Kidney glomerular epithelial cell (primary cell): ENCODE measurements around the gene MAP7.
A peak's percentile ranks its signal among the peaks of the same experiment; 100 is the strongest.
"Not testable (repeated sequence)": the region's sequence is repeated elsewhere in the genome, so short reads cannot be mapped to it uniquely, and the experiment has no call there.

Experiments
- DNase-seq: peaks from one replicate; lab custom pipeline; 2025; lab: John Stamatoyannopoulos, UW

The MAP7 gene

DNA sequence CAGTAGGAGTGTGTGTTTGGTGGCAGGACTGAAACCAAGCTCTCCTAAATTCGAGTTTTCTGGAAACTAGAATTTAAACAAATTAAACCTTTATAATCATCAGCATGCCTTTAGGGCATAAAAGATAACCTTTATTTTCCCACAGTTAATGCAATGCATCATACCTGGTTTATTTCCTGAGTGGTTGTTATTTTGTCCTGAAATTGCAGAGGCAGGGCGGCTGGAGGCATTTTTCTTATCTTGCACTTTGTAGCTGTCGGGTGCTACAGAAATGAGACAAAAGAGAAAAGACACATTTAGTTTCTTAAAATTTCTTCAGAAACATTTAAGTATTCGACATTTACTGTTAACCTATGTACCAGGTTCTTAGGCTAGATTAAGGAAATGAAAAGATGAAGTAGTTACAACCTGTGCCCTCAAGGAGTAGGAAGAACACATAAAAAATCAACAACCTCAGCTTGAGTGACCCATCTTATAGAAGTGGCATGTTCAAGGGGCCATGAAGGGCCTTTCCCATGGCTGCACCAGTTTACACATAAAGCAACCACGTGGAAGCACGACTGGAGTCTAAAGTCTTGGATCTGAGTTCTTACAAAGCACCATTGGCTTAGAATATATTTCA lies 128.6 kb downstream of the MAP7 start:
- no peak for DNase-seq

GRCh38 chr6:136420853-136421252 lies 129.4 kb downstream of the MAP7 start:
- no peak for DNase-seq

DNA sequence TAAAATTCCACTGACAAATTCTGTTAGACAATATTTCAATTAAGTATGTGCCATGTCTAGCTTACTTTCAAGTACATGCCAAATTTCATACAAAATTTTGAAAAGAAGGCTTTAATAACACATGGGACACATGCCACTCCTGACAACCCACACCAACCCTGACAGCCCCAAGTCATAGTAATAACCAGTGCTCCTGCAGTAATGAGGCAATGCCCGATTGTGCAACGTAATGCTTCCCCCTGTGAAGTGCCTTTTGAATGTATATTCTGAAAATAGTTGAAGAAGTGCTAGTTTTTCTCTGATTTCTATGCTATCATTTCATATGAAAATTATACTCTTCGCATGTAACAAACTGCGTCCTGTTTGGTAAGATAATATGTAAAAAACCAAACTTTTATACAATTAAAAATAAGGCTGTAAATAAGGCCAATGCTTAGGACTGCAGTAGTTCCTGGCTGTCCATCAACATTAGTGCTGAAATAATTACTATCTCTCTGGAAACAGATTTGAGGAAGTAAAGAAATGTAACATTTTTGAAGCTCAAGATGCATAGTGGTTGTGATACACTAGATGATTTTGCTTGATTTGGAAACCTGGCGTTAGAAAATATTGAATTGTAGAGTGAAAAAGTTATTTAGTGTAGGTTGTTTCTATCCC lies 134.7 kb downstream of the MAP7 start:
- no peak for DNase-seq

GRCh38 chr6:136412410-136412809 lies 137.8 kb downstream of the MAP7 start:
- DNase-seq = no peak

DNA sequence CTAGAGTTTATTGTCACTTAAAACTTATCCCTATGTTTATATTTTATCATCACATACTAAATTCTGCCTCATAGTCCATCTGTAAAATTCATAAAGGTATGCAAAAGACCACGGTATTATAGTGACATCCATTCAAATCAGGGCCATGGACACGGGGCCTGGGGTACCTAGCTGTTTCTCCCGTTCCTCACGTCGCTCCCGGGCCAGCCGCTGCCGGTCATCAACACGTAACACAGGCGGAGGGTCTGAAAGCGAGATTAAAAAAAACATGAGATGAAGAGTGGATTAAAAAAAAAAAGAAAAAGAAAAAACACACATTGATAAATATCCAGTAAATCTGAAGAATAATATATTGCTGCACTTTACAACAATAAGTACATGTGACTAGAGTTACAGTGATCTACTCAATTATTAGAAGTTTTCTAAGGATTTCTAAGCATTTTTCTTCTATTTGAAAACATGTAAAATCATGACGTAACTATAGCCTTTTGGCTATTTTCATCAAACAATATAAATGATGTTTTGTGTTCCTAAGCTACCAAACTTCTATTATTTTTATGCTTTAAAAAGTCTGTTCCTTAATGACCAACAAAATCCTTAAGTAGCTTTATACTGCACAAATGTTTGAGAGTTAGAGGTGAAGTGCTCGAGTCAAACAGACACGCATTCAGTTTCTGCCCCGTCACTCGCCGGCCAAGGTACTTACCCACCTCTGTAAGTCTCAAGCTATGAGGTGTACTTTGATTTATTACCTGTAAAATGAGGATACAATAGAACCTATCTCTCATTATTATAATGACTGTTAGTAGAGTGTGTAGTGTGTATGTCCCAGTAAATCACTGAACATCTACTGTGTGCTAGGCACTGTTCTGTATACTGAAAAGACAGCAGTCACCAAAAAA lies 138.5 kb downstream of the MAP7 start:
- DNase-seq = no peak

GRCh38 chr6:136411025-136411325 lies 139.2 kb downstream of the MAP7 start:
- no peak for DNase-seq

DNA sequence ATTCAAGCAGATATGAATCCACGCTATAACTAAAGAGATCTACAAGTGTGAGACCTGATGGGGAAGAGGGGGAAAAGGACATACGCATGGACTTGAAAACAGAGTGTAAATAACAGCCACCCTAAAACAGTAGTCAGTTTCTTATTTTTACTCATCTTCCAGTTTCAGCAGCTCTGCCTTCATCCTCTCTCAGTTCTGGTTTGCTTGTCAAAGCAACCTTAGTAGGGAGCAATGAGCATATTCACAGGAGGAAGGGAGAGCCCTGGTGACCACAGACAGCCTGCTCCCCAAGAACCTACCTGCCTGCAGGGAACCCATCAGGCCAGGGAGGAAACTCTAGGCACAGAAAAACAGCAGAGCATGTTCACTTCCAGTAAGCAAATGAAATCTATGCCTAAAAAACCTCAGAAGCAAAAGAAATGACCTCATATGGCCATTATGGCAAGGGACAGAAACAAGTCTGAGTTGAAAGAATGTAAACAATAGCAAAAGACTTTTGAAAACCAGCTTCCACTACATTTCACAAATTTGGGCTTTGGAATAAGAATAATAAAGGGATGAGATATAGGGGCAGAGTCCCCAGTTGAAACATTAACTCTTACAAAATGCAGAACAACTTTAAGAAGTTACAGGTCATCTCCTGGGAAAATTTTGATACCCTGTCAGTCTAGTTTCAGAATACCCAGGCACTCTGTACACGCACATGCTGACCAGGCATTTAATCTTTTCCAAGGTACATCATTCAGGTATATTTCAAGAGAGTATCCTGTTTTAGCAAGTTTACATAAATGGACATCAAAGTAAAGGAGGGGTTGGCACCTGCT lies 139.8 kb downstream of the MAP7 start:
- DNase-seq = no peak

DNA sequence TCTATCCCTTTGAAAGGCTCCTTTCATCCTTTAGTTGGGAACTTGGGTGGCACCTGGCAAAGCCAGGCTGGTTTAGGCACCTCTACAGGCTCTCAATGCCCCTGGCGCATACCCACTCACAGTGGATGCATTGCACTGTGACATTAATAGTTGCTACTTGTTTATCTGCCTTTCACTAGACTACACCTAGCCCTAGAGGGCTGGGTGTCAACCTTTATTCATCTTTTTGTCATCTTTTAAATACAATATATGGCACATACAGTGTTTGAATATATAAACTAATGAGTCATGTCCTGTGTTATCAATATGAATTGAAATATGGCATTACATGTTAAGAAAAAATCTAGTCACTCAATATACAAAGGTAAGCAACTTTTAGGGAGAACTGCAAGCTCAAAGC lies 140.6 kb downstream of the MAP7 start:
- no peak for DNase-seq

DNA sequence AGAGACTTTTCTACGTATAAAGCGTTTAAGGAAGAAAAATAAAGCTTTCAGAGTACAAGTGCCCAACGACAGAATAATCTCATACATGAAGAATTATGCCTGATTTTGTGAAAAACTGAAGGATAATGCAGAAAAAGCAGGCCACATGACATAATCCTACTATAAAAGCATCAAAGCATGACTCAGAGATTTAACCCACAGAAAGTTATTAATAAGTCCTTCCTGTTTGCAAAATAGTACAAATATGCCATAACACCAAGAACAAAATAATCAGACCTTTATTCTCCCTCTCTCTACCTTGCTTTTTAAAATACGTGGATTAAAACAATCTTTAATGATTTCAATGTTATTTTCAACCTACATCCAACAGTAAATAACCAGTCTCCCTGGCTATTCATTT lies 142.0 kb downstream of the MAP7 start:
- no peak for DNase-seq

GRCh38 chr6:136405420-136406029 lies 144.7 kb downstream of the MAP7 start:
- no peak for DNase-seq

DNA sequence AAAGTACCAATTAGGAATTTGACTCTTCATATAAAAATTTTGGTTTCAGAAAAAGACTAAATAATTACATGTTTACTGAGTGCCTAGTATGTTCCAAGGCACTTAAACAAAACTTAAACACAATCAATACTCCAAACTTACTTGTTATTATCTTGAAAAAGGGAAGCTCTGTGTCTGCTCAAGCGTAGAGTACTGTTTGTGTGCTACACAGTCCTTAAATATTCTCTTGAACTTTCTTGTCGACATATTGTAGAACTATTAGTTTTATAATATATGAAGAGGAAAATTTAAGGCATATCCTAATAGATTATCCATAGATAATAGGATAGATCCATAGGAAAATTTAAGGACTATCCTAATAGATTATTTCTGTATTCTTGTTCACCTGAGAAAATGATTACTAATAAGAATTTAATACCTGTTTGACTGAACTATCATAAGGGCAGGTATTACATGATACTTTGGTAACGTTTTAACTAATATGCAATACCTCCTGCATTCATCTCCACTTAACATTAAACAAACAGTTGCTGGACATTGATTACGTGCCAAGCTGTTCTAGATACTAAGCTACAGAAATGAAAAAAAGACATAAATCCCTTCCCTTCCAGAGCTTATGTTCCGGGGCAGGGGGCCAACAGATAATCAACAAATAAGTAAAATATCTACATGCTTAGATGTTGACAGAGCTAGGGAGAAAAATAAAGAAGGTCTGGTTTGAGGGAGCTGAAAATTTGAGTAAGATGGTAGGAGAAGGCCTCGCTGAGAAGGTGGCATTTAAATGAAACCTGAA lies 145.4 kb downstream of the MAP7 start:
- no peak for DNase-seq

GRCh38 chr6:136404007-136404406 lies 146.2 kb downstream of the MAP7 start:
- no peak for DNase-seq

GRCh38 chr6:136403110-136403980 lies 146.9 kb downstream of the MAP7 start:
- peak; percentile 89 for DNase-seq

DNA sequence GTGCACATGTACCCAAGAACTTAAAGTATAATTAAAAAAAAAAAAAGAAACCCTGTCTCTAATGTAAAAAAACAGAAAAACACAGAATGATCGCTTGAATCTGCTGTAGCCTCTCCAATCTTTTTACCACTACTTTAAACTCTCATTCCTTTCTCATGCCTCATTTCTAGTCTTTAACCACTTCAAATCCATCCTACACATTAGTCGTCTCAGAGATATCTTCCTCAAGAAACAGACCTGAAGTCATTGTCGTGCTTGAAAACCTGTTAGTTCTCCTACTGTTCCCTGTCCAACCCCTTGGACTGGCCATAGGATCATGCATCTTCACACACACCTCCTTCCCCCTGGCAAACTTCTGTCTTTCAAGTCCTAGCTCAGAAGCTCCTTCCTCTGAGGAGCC lies 148.5 kb downstream of the MAP7 start:
- DNase-seq = peak; percentile 16

- DNase-seq = not testable (repeated sequence)
Observed at GRCh38 chr6:136401236-136401635, 149.0 kb downstream of the MAP7 start.

GRCh38 chr6:136398453-136398852 lies 151.8 kb downstream of the MAP7 start:
- no peak for DNase-seq

- no peak for DNase-seq
Observed at GRCh38 chr6:136396908-136397307, 153.3 kb downstream of the MAP7 start.

GRCh38 chr6:136390959-136391358 lies 159.3 kb downstream of the MAP7 start:
- DNase-seq = not testable (repeated sequence)

GRCh38 chr6:136387316-136387715 lies 162.9 kb downstream of the MAP7 start:
- no peak for DNase-seq
